ENCODE data around the gene HIBCH. TPM values are rescaled to one million over a fixed set of nuclear protein-coding genes. Genes with fewer than 3 reads are reported as not detected.

The HIBCH gene
- total and polyA plus RNA-seq, 2 donors (not counting 3 experiments of a cell fraction or from before 2014, with no cell fraction given): 6.4 to 24.7 TPM

DNA sequence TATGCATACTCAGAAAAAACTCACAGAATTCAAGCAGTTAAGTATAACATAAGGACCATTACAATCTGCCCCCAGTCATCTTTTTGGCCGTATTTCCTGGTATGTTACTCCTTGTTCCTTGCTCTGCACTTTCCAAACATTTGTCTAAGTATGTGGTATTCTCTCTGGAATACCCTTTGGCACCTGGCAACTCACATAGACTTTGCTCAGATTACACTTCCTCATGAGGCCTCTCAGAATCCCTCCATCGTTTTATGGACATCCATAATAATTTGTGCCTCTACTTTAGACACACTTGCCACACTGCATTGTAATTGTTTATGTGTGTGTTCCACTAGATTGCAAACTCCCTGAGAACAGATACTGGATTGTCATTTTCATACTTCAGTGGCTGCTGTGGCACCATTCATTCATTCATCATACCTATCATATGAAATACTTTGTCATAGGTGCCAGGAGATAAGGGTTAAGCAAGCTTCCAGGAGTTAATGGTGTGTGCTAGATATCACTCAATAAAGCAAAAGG, 84.0 kb downstream of the HIBCH start:
- dilution Hi-C loops (cut with MboI; ENCODE audit: extremely low pct_ligation_motif_present, low sequenced_read_pairs) (no loop called here), intact Hi-C loops (cut with micrococcal nuclease) (no loop called here)
- ChIA-PET POLR2A (no interaction called here), CTCF (no interaction called here)
- Histone ChIP-seq H3K9ac (replicated peaks; ENCODE audit: extremely low read depth, insufficient read depth, low read length) (no peak overlapping the region), H4K20me1 (replicated peaks; ENCODE audit: control insufficient read depth, extremely low read depth, insufficient read depth, low read length) (no peaks in the 10 kb centered on the region), H3K27me3 (ENCODE audit: control insufficient read depth in 2 of 2, insufficient read depth in 2 of 2, low read length in 2 of 2) (no peaks in the 10 kb centered on the region), H3K4me3 (replicated peaks in 1 of 3; ENCODE audit: insufficient read depth in 1 of 3, low read depth in 1 of 3, low read length in 3 of 3) (no peak overlapping the region), H3K4me2 (ENCODE audit: insufficient read depth, low read length) (no peak overlapping the region), H3K4me1 (ENCODE audit: control insufficient read depth, extremely low read depth, insufficient read depth, low read length) (no peaks in the 10 kb centered on the region), H2AFZ (ENCODE audit: low read depth, low read length) (no peak overlapping the region), H3K79me2 (ENCODE audit: control insufficient read depth, insufficient read depth, low read length) (no peaks in the 10 kb centered on the region), H3K27ac (ENCODE audit: insufficient read depth, low read depth, low read length) (no peak overlapping the region), H3K36me3 (ENCODE audit: control insufficient read depth in 2 of 2, extremely low read depth in 1 of 2, insufficient read depth in 2 of 2, low read length in 2 of 2) (no peaks in the 10 kb centered on the region), H3K9me3 (replicated peaks; ENCODE audit: control insufficient read depth, insufficient read depth, low read length) (no peaks in the 10 kb centered on the region), H3K9me1 (replicated peaks; ENCODE audit: control insufficient read depth, extremely low read depth, insufficient read depth, low read length) (no peaks in the 10 kb centered on the region)
- BruUV-seq (replicated peaks): no TSS peak
- TF ChIP-seq FOS (IDR thresholded peaks at IDR 0.05; ENCODE audit: borderline replicate concordance, insufficient read depth, low read length) (no peak), POLR2A (IDR thresholded peaks at IDR 0.05; ENCODE audit: low read depth, low read length) (no peak), EZH2 (IDR thresholded peaks at IDR 0.05; ENCODE audit: borderline replicate concordance, low read depth, low read length, severe bottlenecking) (no peak), POLR2AphosphoS5 (IDR thresholded peaks at IDR 0.05; ENCODE audit: insufficient read depth, low read depth, low read length) (no peak), MAX (IDR thresholded peaks at IDR 0.05; ENCODE audit: insufficient read depth, insufficient read length) (no peak), JUN (IDR thresholded peaks at IDR 0.05; ENCODE audit: borderline replicate concordance, insufficient read depth, insufficient read length, low read depth) (no peak), GATA2 (IDR thresholded peaks at IDR 0.05; ENCODE audit: insufficient read depth, insufficient read length, low read depth, low read length) (no peak), MYC (IDR thresholded peaks at IDR 0.05; ENCODE audit: low read depth, low read length) (no peak)
- TF ChIP-seq, protein P1, sequence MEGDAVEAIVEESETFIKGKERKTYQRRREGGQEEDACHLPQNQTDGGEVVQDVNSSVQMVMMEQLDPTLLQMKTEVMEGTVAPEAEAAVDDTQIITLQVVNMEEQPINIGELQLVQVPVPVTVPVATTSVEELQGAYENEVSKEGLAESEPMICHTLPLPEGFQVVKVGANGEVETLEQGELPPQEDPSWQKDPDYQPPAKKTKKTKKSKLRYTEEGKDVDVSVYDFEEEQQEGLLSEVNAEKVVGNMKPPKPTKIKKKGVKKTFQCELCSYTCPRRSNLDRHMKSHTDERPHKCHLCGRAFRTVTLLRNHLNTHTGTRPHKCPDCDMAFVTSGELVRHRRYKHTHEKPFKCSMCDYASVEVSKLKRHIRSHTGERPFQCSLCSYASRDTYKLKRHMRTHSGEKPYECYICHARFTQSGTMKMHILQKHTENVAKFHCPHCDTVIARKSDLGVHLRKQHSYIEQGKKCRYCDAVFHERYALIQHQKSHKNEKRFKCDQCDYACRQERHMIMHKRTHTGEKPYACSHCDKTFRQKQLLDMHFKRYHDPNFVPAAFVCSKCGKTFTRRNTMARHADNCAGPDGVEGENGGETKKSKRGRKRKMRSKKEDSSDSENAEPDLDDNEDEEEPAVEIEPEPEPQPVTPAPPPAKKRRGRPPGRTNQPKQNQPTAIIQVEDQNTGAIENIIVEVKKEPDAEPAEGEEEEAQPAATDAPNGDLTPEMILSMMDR (IDR thresholded peaks at IDR 0.05; ENCODE audit: extremely low read depth in 1 of 2, insufficient read depth in 1 of 2, low read depth in 1 of 2, low read length in 2 of 2): no peak
- FAIRE-seq (no peak), DNase-seq (ENCODE audit: low read depth, low spot score) (no peak)
